GM23248 (cell line): Measurements from ENCODE around the gene CD80.

ENCODE experiments used
- EZH2 ChIP-seq: fragments of 200-600 bp; sonication (generic); IDR thresholded peaks from 2 replicates; pipeline ENCODE4 v1.6.1; 2018; ENCODE audit warnings: antibody characterized with exemption, mild to moderate bottlenecking; ENCODE audit not compliant: insufficient read depth, poor library complexity, severe bottlenecking
- EZH2phosphoT487 ChIP-seq: fragments of 200-600 bp; sonication (generic); IDR thresholded peaks from 2 replicates; pipeline ENCODE4 v1.6.1; 2018; ENCODE audit warnings: antibody characterized with exemption, moderate library complexity, mild to moderate bottlenecking, low read depth; ENCODE audit not compliant: insufficient read depth

DNA sequence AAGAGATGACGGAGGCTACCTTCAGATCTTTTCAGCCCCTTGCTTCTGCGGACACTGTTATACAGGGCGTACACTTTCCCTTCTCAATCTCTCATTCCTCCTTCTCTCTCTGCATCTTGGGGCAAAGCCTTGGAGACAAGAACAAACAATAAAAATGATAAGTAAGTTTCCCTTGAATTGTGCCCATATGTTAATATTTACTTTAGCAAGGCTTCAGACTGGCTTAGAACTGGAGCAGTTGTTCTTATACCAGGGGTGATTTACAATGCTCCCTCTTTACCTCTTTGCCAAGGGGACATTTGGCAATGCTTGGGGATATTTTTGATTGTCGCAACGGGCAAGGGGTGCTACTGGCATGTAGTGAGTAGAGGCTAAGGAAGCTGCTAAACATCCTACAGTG is 31.7 kb downstream of the CD80 start:
- TF ChIP-seq EZH2 (no peak), EZH2phosphoT487 (no peak)
